GM12878 (cell line): Measurements from ENCODE around the gene ARFGAP3. TPM values are rescaled to one million over a fixed set of nuclear protein-coding genes. Genes with fewer than 3 reads are reported as not detected.

Experiments
- ATAC-seq: fragments of 200-7000 bp; cut with Tn5 transposase; 3 replicates; pipeline ENCODE4 v1.9.1; 2020; ENCODE audit warnings: mild to moderate bottlenecking, moderate library complexity
- Bru-seq: library from RNA; stranded (reverse); fragments of 400-500 nt; gene quantifications from one replicate; lab custom pipeline; 2021; lab: Mats Ljungman, UMichigan
- BruChase-seq, 2 experiments: library from RNA; stranded (reverse); fragments of 400-500 nt; gene quantifications; one replicate each; lab custom pipeline; 2021; lab: Mats Ljungman, UMichigan
- BruUV-seq: library from RNA; stranded (reverse); fragments of 400-500 nt; replicated peaks from 2 replicates; lab custom pipeline; 2021; lab: Mats Ljungman, UMichigan
- CTCF ChIA-PET: fragments of 300-600 bp; sonication (Branson Sonifier 250); formaldehyde crosslinking; extraction: SDS; loops from one replicate; lab custom pipeline; 2021; ENCODE audit warnings: inconsistent platforms; lab: Yijun Ruan, JAX
- POLR2A ChIA-PET: fragments of 350-600 bp; formaldehyde crosslinking; extraction: SDS; loops from one replicate; lab custom pipeline; 2021; ENCODE audit warnings: inconsistent platforms; lab: Charles Lee
- RAD21 ChIA-PET: fragments of 300-600 bp; sonication (Branson Sonifier 250); formaldehyde crosslinking; loops from one replicate; lab custom pipeline; 2023; ENCODE audit warnings: antibody characterized with exemption; ENCODE audit not compliant: unreplicated experiment; lab: Charles Lee
- SMC1A ChIA-PET: fragments of 300-600 bp; sonication (Branson Sonifier 250); formaldehyde crosslinking; loops from one replicate; lab custom pipeline; 2023; ENCODE audit not compliant: unreplicated experiment, uncharacterized antibody; lab: Charles Lee
- DNase-seq: peaks from one replicate; pipeline ENCODE4 v3.0.0-alpha.2; 2011; ENCODE audit warnings: low read depth, low spot score
- FAIRE-seq: peaks from 3 replicates; lab custom pipeline; 2011; peaks lifted over from hg19 to GRCh38; lab: Jason Lieb, UNC
- H2AFZ ChIP-seq: 2 replicates; pipeline ENCODE4 v1.6.0; 2011; ENCODE audit warnings: low read depth, low read length, control low read depth; ENCODE audit not compliant: control insufficient read depth
- H3K27ac ChIP-seq: 2 replicates; pipeline ENCODE4 v1.5.1; 2011; ENCODE audit warnings: control low read depth; ENCODE audit not compliant: control insufficient read depth, insufficient read depth
- H3K27me3 ChIP-seq, 2 experiments: replicated peaks in 1 of 2; 2 replicates each; pipeline versions ENCODE4 v1.6.0 to v1.6.1; 2011; ENCODE audit warnings: low read length in 1 of 2; ENCODE audit not compliant: control insufficient read depth in 2 of 2, insufficient read depth in 2 of 2
- H3K36me3 ChIP-seq, 2 experiments: 2 replicates each; pipeline ENCODE4 v1.5.1; 2011; ENCODE audit warnings: low read length in 1 of 2; ENCODE audit not compliant: control insufficient read depth in 2 of 2, insufficient read depth in 2 of 2
- H3K4me1 ChIP-seq: 2 replicates; pipeline ENCODE4 v1.6.1; 2011; ENCODE audit warnings: mild to moderate bottlenecking, low read length, moderate library complexity, mixed read lengths; ENCODE audit not compliant: control insufficient read depth, insufficient read depth
- H3K4me2 ChIP-seq: 2 replicates; pipeline ENCODE4 v1.6.0; 2011; ENCODE audit warnings: control low read depth; ENCODE audit not compliant: control insufficient read depth, insufficient read depth
- H3K4me3 ChIP-seq: fragments of 200-600 bp; sonication (generic); 2 replicates; pipeline ENCODE4 v1.5.1; 2016
- H3K79me2 ChIP-seq: 2 replicates; pipeline ENCODE4 v1.6.0; 2011; ENCODE audit warnings: low read length; ENCODE audit not compliant: control insufficient read depth, insufficient read depth
- H3K9ac ChIP-seq: 2 replicates; pipeline ENCODE4 v1.8.0; 2011; ENCODE audit warnings: low read length, control low read depth, mixed read lengths; ENCODE audit not compliant: control insufficient read depth, insufficient read depth
- H3K9me3 ChIP-seq: replicated peaks from 3 replicates; pipeline ENCODE4 v1.5.1; 2011; ENCODE audit warnings: mild to moderate bottlenecking, low read length; ENCODE audit not compliant: control insufficient read depth, insufficient read depth
- H4K20me1 ChIP-seq: 2 replicates; pipeline ENCODE4 v1.6.0; 2011; ENCODE audit not compliant: control insufficient read depth, insufficient read depth
- ATF2 ChIP-seq: IDR thresholded peaks from 2 replicates; pipeline ENCODE4 v1.6.1; 2012; ENCODE audit warnings: low read length, inconsistent platforms
- EZH2 ChIP-seq: IDR thresholded peaks from 2 replicates; pipeline ENCODE4 v1.6.1; 2012; ENCODE audit warnings: low read depth, mild to moderate bottlenecking, control low read depth, inconsistent platforms, low read length, borderline replicate concordance; ENCODE audit not compliant: control insufficient read depth
- IKZF2 ChIP-seq, 2 experiments: fragments of 450-650 bp; IDR thresholded peaks; 2 replicates each; pipeline ENCODE4 v1.6.1; 2017; ENCODE audit warnings: mild to moderate bottlenecking in 2 of 2, moderate library complexity in 2 of 2
- KDM1A ChIP-seq: fragments of 200-600 bp; sonication (generic); IDR thresholded peaks from 2 replicates; pipeline ENCODE4 v1.6.1; 2016; ENCODE audit warnings: borderline replicate concordance
- MEF2A ChIP-seq: IDR thresholded peaks from 2 replicates; pipeline ENCODE4 v1.6.1; 2011; ENCODE audit warnings: low read depth, mild to moderate bottlenecking, low read length, moderate library complexity; ENCODE audit not compliant: insufficient read depth
- SMAD1 ChIP-seq: fragments of 450-650 bp; IDR thresholded peaks from 2 replicates; pipeline ENCODE4 v1.6.1; 2018; ENCODE audit warnings: mild to moderate bottlenecking, low read depth; ENCODE audit not compliant: partially characterized antibody
- WGBS: methylation state at CpG from one replicate; pipeline ENCODE4 v1.1.6; 2016; ENCODE audit warnings: low lambda C conversion rate; ENCODE audit not compliant: insufficient replicate concordance, insufficient coverage; ENCODE audit errors: missing lambda C conversion rate; 5-methylcytosine and 5-hydroxymethylcytosine counted together
- in situ Hi-C: fragments of 300-500 bp; cut with MboI; formaldehyde crosslinking; loops from 9 replicates; pipeline ENCODE4 v1.14.3; 2018; ENCODE audit warnings: mixed read lengths
- intact Hi-C: fragments of 100-400 bp; cut with micrococcal nuclease; formaldehyde crosslinking; loops from one replicate; pipeline ENCODE4 v1.14.2; 2022; ENCODE audit not compliant: unreplicated experiment
- long read RNA-seq, 2 experiments: library from polyadenylated mRNA; unstranded; transcript quantifications; one replicate each; pipeline ENCODE4 v2.0.0, GENCODE V29; 2019 to 2020
- polyA minus RNA-seq, 3 experiments: library from RNA; depleted of rRNA, polyadenylated mRNA; stranded (reverse); fragments of >200 nt; gene quantifications; 2 replicates each; pipeline ENCODE4 v1.2.3, GENCODE V29; 2011
- polyA plus RNA-seq, 11 experiments: library from polyadenylated mRNA; depleted of rRNA in 4 of 11; unstranded in 6 of 11; stranded (reverse) in 5 of 11; fragments of >200 nt; fragmentation: Nextera tagmentation in 4 of 11; fragmentation: Illumina TruSeq in 1 of 11; extraction: Ambion mirVana in 4 of 11; extraction: Trizol in 1 of 11; gene quantifications; 1 replicate in 1 of 11; 2 replicates in 10 of 11; pipeline versions ENCODE4 v1.2.1 to v1.2.3, GENCODE V29; 2011 to 2016; ENCODE audit warnings: inconsistent platforms in 2 of 11, missing spikeins in 2 of 11, low read depth in 1 of 11
- total RNA-seq, 4 experiments: library from RNA; depleted of rRNA in 3 of 4; stranded (reverse); fragments of >200 nt in 3 of 4; fragmentation: Illumina TruSeq in 1 of 4; extraction: Trizol in 1 of 4; gene quantifications; 2 replicates each; pipeline versions ENCODE4 v1.2.1 to v1.2.3, GENCODE V29; 2013 to 2021
- TF ChIP-seq, protein P1 (sequence below): IDR thresholded peaks from 2 replicates; pipeline ENCODE4 v1.6.1; 2011; ENCODE audit warnings: low read depth, mild to moderate bottlenecking, low read length, moderate library complexity, borderline replicate concordance; ENCODE audit errors: extremely low read depth
- TF ChIP-seq, protein P2 (sequence below): fragments of 450-650 bp; IDR thresholded peaks from 2 replicates; pipeline ENCODE4 v1.6.1; 2017; ENCODE audit warnings: mild to moderate bottlenecking, moderate library complexity

ARFGAP3 gene, protein sequence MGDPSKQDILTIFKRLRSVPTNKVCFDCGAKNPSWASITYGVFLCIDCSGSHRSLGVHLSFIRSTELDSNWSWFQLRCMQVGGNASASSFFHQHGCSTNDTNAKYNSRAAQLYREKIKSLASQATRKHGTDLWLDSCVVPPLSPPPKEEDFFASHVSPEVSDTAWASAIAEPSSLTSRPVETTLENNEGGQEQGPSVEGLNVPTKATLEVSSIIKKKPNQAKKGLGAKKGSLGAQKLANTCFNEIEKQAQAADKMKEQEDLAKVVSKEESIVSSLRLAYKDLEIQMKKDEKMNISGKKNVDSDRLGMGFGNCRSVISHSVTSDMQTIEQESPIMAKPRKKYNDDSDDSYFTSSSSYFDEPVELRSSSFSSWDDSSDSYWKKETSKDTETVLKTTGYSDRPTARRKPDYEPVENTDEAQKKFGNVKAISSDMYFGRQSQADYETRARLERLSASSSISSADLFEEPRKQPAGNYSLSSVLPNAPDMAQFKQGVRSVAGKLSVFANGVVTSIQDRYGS
- total RNA-seq (2013; cell fraction: nucleolus; rRNA removed): 26.0 and 27.5 TPM in 2 replicates
- total RNA-seq (2014; rRNA removed) (29.7 and 32.8 TPM in 2 replicates), total RNA-seq (2014; rRNA removed; fragmentation: Illumina TruSeq; extraction: Trizol) (40.9 and 41.2 TPM in 2 replicates), total RNA-seq (2021) (30.6 and 31.3 TPM in 2 replicates), polyA plus RNA-seq (2011; rRNA removed) (37.0 and 38.5 TPM in 2 replicates), polyA plus RNA-seq (2014; fragmentation: Illumina TruSeq; extraction: Trizol) (39.9 and 40.8 TPM in 2 replicates), polyA plus RNA-seq (2014; fragmentation: Nextera tagmentation; extraction: Ambion mirVana) (10 to 100 TPM; 39.1 to 42.0 TPM), polyA plus RNA-seq (2014; rRNA removed) (29.8 and 34.5 TPM in 2 replicates), polyA plus RNA-seq (2016; fragmentation: Nextera tagmentation; extraction: Ambion mirVana) (10 to 100 TPM; 43.6 to 50.8 TPM), polyA minus RNA-seq (2011; rRNA and poly(A)+ RNA removed) (31.3 and 32.5 TPM in 2 replicates), Bru-seq, nascent RNA (percentile 80 among the genes with signal in this experiment), BruChase-seq, experiment 1, labeled RNA remaining after a 6-hour chase (percentile 85 among the genes with signal in this experiment), BruChase-seq, experiment 2, labeled RNA remaining after a 2-hour chase (percentile 83 among the genes with signal in this experiment)
- polyA plus RNA-seq (2011; ENCODE audit: low read depth): 24.6 TPM
- polyA plus RNA-seq (2011; cell fraction: cytosol; rRNA removed): 24.0 and 24.7 TPM in 2 replicates
- polyA plus RNA-seq (2011; cell fraction: nucleus; rRNA removed): 23.9 and 27.9 TPM in 2 replicates
- 37.6 and 38.4 TPM in 2 replicates for polyA plus RNA-seq (2012)
- polyA minus RNA-seq (2011; cell fraction: cytosol; rRNA and poly(A)+ RNA removed): 8.3 and 15.9 TPM in 2 replicates
- polyA minus RNA-seq (2011; cell fraction: nucleus; rRNA and poly(A)+ RNA removed): 11.7 and 21.0 TPM in 2 replicates
- long read RNA-seq, experiment 1, transcript ARFGAP3-201 (16 exons, 2,857 nt): major isoform, 33 of 40 reads
- long read RNA-seq, experiment 1, partial matches to known transcripts: 3 of 40 reads
- long read RNA-seq, experiment 1, other reads (novel, unspliced or antisense): 4 of 40 reads
- long read RNA-seq, experiment 2, transcript ARFGAP3-201 (16 exons, 2,857 nt): major isoform, 291 of 377 reads
- long read RNA-seq, experiment 2, partial matches to known transcripts: 44 of 377 reads
- long read RNA-seq, experiment 2, other reads (novel, unspliced or antisense): 39 of 377 reads

DNA sequence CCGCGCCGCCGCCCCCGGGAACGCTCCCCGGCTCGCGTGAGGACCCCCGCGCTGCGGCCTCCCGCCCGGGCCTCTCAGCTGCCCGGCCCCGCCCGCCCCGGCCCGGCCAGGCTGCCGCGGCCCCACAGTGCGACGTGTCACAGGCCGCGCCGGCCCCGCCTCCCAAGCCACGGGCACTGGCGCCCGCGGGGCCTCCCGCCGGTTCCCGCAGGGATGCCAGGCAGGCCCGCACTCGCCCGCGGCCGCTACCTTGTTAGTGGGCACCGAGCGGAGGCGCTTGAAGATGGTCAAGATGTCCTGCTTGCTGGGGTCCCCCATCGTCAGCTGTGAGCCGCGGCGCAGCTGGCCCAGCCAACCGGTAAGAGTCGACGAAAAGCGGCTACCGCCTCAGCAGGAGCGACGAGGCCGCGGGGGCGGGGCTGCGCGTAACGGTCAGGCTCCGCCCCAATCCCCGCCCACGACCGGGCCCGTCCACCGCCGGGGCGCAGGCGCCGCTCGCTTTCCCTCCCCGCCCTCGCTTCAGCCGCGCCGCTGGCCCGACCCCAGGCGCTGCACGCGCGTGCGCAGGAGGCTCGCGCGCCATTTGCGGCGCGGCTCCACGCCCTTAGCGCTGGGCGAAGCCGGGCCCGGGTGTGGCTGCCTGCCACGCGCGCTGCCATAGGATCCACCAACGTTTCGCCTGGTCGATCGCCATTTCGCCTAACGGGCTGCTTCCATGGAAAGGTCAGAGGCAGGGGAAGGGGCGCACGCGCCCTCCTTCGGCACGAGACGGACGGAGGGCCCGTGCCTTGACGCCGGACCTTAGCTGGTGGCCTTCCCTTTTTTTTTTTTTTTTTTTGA, at the start of gene ARFGAP3:
TSS of gene ARFGAP3 (minus strand) at position 409 of the 840 bp plus-strand sequence. CDS start at position 318, 91 bp downstream.
- Histone ChIP-seq H3K27me3 (no peaks in the 10 kb centered on the region), H3K9ac (peak within 1 kb of the TSS; percentile 88), H3K79me2 (peaks cover 32% of the 10 kb centered on the region), H3K9me3 (no peaks in the 10 kb centered on the region; the same call in 2 of the 3 replicates), H3K4me1 (peaks cover 5% of the 10 kb centered on the region), H3K4me2 (peak within 1 kb of the TSS; percentile 96), H2AFZ (peak within 1 kb of the TSS; percentile 62), H4K20me1 (no peaks in the 10 kb centered on the region; the same call in 1 of the 2 replicates), H3K27ac (peak within 1 kb of the TSS; percentile 94), H3K4me3 (peak within 1 kb of the TSS; percentile 90), H3K36me3 (no peaks in the 10 kb centered on the region; a peak in 1 of 4 replicates)
- intact Hi-C loops (no loop called here), in situ Hi-C loops (no loop called here)
- POLR2A ChIA-PET: interaction anchor here (0.5 to 2.6 kb wide), 12 partner anchors 10 to 415 kb away, joined by 3 to 11 read pairs (median 4); partner anchors contain the start of gene A4GALT
- RAD21 ChIA-PET: interaction anchor here (0.6 to 1.9 kb wide), 11 partner anchors 10 to 199 kb away, joined by 3 to 16 read pairs (median 3); no protein-coding TSS in a partner anchor
- BruUV-seq: no TSS peak
- DNase-seq (peak; percentile 64), ATAC-seq (peak; percentile 94), FAIRE-seq (peak; percentile 83)
- CTCF ChIA-PET: interaction anchor here (0.7 to 2.5 kb wide), 6 partner anchors 11 to 835 kb away, joined by 3 to 18 read pairs (median 6); no protein-coding TSS in a partner anchor
- SMC1A ChIA-PET: interaction anchor here (1.2 kb wide), 1 partner anchor 138 kb away, joined by 3 read pairs; no protein-coding TSS in a partner anchor
- 23% methylated on average over 57 of the region's 111 CpGs for WGBS
- TF ChIP-seq KDM1A: no peak
- TF ChIP-seq, protein P1, sequence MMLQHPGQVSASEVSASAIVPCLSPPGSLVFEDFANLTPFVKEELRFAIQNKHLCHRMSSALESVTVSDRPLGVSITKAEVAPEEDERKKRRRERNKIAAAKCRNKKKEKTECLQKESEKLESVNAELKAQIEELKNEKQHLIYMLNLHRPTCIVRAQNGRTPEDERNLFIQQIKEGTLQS: no peak
- TF ChIP-seq ATF2: no peak
- no peak for TF ChIP-seq SMAD1
- TF ChIP-seq, protein P2, sequence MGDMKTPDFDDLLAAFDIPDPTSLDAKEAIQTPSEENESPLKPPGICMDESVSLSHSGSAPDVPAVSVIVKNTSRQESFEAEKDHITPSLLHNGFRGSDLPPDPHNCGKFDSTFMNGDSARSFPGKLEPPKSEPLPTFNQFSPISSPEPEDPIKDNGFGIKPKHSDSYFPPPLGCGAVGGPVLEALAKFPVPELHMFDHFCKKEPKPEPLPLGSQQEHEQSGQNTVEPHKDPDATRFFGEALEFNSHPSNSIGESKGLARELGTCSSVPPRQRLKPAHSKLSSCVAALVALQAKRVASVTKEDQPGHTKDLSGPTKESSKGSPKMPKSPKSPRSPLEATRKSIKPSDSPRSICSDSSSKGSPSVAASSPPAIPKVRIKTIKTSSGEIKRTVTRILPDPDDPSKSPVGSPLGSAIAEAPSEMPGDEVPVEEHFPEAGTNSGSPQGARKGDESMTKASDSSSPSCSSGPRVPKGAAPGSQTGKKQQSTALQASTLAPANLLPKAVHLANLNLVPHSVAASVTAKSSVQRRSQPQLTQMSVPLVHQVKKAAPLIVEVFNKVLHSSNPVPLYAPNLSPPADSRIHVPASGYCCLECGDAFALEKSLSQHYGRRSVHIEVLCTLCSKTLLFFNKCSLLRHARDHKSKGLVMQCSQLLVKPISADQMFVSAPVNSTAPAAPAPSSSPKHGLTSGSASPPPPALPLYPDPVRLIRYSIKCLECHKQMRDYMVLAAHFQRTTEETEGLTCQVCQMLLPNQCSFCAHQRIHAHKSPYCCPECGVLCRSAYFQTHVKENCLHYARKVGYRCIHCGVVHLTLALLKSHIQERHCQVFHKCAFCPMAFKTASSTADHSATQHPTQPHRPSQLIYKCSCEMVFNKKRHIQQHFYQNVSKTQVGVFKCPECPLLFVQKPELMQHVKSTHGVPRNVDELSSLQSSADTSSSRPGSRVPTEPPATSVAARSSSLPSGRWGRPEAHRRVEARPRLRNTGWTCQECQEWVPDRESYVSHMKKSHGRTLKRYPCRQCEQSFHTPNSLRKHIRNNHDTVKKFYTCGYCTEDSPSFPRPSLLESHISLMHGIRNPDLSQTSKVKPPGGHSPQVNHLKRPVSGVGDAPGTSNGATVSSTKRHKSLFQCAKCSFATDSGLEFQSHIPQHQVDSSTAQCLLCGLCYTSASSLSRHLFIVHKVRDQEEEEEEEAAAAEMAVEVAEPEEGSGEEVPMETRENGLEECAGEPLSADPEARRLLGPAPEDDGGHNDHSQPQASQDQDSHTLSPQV: no peak; the same call in 1 of the 2 replicates
- no peak for TF ChIP-seq IKZF2 (IDR thresholded peaks at IDR 0.05)
- no peak for TF ChIP-seq MEF2A
- TF ChIP-seq EZH2: no peak
